GM19238 (cell line): ENCODE data around the gene FAM13B.
"Not testable (repeated sequence)": the region's sequence is repeated elsewhere in the genome, so short reads cannot be mapped to it uniquely, and the experiment has no call there.

Source experiments
- DNase-seq: peaks from one replicate; pipeline ENCODE4 v3.0.0; 2011; ENCODE audit warnings: low spot score; ENCODE audit not compliant: insufficient read length

Gene FAM13B

DNA sequence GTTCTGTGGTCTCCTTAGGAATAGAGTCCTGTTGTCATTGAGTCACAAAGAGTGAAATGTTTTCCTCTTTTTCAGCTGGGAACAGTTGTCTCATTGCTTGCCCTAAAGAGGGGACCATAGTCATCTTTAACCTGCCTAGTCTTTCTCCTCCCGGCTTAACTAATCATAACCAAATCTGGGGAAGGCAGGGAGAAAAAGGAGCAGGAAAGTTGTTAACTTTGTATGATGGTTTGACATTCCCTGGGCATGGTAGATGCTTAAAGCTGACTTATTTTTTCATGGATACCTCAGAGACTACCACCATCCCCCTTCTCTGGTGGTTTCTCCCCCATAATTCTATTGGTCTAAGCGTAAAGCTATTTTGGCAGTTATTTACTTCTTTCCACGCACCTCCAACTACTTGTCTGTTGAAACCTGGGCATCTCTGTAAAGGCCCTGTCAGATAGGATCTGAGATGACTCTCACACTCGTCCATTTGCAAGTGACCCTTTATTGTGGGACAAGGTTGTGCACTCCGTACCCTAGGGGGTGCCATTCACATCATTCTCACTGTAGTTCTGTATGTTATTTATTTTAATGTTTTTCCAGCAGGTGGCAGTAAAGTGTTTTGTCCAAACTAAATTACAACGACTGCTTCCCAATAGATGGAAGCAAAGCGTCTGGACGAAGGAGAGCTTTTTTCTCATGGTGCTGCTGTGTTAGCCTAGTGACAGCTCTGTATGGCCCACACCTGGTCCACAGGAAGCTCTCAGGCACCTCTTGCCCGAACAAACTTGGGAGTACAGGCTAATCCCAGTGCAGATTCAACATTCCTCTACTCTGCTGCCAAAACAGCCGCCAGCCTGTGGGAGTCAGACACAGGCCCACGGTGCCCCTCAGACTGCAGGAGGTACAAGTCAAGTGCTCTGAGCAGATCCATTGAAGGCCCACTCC lies 3.0 kb upstream of the FAM13B start:
- peak; percentile 28 for DNase-seq

- no peak for DNase-seq
Measured at GRCh38 chr5:138033907-138034306, 1.0 kb upstream of the FAM13B start.

DNA sequence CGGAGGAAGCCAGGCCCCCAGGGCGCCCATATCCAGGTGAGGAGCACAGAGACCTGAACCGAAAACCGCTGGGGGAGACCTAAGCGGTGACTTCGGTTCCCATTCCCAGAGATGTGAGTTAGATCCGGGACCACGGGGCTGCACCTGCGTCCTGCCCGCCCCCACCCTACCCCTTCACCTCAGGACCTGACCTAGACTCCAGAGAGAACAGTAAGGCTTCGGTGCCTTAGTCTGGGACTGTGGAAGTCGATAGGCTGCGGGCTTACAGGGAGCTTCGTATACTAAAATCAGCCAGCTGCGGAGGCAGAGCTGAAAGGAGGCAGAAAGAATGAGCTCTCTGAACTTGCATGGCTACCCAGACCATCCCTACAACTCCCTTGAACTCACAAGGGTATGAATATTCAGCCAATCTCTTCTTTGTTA lies 518 bp upstream of the FAM13B start:
- DNase-seq = no peak

- DNase-seq = peak; percentile 46
Measured at GRCh38 chr5:138032028-138032571, 779 bp downstream of the FAM13B start.

DNA sequence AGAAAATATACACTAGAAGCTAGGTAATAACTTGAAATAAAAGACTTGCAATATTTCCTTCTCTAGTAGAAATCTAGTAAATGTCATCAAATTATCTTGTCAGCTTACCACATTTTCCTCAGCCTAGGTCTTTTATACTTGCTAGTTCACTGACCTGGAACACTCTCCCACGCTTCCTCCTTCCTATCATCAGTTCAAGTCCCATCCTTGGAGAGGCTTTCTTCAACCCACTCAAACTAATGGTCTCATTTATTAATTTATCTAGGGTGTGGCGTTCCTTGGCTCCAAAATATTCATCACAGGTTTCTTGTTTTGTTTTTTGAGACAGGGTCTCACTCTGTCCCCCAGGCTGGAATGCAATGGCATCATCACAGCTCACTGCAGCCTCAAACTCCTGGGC lies 2.9 kb downstream of the FAM13B start:
- DNase-seq = no peak

DNA sequence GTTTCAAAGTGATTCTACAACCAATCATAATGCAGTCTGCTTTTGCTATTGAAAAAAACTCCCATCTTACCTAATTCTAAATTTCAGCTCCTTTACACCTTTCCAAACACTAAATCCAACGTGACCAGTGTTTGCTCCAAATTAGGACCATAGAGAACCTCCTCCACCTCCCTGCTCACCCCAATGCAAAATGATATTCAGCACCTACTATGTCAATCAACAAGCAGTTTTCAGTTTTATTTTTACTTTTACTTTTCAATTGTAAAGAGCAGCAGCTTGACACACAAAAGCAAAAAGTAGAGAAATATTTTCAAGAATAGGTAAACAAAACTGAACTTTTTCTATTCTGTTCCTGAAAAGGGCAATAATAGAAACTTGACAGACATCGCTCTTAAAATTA lies 3.4 kb downstream of the FAM13B start:
- no peak for DNase-seq

GRCh38 chr5:138028971-138029365 lies 3.9 kb downstream of the FAM13B start:
- DNase-seq = no peak

DNA sequence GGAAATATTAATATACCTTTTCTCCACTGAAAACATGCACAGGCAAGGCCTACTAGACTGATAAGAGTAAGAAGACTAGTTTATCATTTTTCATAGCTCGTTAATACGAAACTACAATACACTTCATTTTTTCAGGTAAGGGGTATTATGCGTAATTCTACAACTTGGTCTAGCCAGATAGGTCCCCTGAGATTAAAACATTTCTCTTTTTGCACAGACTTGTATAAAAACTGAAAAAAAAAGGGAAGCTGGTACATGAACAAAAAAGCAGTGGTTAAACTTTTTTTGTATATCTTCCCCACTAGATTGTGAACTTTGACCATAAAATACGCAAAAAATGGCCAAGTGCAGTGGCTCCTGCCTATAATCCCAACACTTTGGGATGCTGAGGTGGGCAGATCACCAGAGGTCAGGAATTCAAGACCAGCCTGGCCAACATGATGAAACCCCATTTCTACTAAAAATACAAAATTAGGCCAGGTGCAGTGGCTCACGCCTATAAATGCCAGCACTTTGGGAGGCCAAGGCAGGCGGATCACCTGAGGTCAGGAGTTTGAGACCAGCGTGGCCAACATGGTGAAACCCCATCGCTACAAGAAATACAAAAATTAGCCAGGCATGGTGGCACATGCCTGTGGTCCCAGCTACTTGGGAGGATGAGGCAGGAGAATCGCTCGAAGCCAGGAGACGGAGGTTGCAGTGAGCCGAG lies 4.5 kb downstream of the FAM13B start:
- not testable (repeated sequence) for DNase-seq

DNA sequence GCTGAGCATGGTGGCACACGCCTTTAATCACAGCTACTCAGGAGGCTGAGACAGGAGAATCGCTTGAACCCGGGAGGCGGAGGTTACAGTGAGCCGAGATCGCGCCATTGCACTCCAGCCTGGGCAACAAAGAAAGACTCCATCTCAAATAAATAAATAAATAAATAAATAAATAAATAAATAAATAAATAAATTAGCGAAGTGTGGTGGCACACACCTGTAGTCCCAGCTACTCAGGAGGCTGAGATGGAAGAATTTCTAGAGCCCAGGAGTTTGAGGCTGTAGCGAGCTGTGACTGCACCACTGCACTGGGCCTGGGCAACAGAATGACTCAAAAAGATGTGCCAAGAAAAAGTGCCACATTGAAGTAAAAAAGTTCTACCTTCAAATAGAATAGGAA lies 6.1 kb downstream of the FAM13B start:
- DNase-seq = not testable (repeated sequence)

DNA sequence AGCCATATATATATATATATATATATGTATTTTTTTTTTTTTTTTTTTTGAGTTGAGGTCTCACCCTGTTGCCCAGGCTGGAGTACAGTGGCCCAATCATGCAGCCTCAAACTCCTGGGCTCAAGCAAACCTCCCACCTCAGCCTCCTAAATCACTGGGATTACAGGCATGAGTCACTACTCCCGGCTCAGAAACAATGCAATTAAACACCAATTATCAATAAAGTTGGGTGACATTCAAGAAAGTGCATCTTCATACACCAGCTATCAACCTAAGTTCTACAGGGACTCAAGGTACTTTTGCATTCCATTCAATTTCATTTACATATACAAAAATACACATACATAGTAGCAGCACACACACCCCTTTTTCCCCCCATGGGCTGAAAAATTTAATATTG lies 7.6 kb downstream of the FAM13B start:
- no peak for DNase-seq

GRCh38 chr5:138024117-138024516 lies 8.8 kb downstream of the FAM13B start:
- DNase-seq = no peak

GRCh38 chr5:138022912-138023311 lies 10.0 kb downstream of the FAM13B start:
- no peak for DNase-seq

DNA sequence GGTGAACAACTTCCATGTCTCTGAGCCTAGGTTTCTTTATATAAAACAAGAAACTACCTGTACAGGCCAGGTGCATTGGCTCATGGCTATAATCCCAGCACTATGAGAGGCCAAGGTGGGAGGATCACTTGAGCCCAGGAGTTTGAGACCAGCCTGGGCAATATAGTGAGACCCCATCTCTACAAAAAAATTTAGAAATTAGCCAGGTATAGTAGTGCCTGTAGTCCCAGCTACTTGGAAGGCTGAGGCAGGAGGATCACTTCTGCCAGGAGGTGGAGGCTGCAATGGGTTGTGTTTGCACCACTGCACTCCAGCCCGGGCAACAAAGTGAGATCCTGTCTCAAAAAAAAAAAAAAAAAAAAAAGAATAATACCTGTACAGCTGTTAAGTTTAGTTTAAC lies 11.1 kb downstream of the FAM13B start:
- no peak for DNase-seq

DNA sequence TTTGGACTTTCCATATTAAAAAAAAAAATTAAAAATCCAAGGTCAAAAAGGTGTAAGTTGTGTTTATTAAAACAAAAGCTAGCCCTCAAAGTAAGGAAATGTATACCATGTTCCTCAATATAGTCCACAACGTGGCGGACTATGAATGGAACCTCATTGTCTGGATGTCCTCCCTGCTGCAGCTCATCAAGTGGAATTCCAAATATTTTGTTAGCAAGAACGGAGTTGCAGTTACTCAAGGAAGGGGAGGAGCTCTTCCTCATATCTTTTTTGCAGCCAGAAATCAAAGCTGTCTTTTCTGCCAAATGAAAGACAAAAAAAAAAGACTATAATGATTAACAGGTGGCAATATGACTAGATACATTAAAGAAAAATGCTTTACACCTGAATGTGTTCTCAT lies 14.0 kb downstream of the FAM13B start:
- DNase-seq = no peak

- no peak for DNase-seq
Measured at GRCh38 chr5:138015916-138016315, 17.0 kb downstream of the FAM13B start.

GRCh38 chr5:138011991-138012390 lies 20.9 kb downstream of the FAM13B start:
- DNase-seq = no peak

GRCh38 chr5:138000102-138000723 lies 32.7 kb downstream of the FAM13B start:
- no peak for DNase-seq

DNA sequence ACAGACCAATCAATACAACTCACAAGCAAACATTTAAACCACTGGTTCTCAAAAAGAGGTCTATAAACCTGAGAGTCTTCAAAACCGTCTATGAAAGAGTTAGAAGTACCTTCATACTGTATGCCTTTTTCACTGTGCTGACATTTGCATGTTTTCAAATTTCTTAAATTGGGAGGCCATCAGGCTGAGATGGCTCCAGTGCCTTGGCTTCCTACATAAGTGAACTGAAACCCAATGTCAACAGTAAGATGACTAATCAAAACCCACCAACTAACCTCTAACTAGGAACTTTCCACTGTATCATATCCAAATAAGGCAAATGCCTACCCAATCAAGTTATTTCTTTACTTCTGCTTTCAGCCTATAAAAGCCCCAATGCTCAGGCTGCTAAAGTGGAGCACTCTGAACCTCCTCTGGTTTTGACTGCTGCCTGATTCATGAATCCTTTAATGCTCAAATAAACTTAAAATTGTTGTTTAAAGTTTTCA lies 35.1 kb downstream of the FAM13B start:
- no peak for DNase-seq

DNA sequence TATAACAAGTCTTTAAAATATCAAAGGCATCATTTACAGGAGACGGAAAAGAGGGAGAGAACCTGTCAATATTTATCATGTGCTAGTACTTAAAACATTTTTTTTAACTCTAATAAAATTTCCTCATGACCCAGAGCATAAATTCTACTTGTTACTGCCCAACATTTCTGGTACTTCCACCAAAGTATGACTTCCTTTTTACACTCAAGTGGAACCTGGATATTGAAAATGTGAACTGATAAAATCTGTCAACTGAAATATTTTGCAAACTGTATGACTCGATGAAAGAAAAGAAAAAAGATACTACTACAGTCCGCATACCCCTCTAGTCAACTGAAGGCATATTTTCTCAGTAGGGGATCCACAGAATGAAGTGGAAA lies 37.1 kb downstream of the FAM13B start:
- DNase-seq = no peak

- DNase-seq = no peak
Measured at GRCh38 chr5:137995077-137995748, 37.7 kb downstream of the FAM13B start.

DNA sequence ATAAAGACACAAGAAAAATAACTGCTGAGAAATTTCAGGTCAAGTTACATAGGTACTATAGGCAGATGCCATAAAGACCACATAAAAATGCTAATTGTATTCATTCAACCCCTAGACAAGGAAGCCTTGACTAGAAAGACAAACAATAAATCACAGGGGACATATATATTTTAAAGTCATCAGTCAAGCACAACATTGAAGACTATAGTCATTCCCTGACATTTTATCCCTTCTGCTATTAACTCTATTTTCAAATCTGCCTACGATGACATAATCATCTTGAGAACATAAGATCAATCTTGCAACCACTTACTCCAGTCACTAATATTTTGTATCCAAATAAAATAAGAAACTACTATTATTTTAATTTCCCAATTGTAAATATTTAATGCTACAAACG lies 38.3 kb downstream of the FAM13B start:
- DNase-seq = no peak
